ENCODE data around the gene KRTAP10-2.

KRTAP10-2 gene

DNA sequence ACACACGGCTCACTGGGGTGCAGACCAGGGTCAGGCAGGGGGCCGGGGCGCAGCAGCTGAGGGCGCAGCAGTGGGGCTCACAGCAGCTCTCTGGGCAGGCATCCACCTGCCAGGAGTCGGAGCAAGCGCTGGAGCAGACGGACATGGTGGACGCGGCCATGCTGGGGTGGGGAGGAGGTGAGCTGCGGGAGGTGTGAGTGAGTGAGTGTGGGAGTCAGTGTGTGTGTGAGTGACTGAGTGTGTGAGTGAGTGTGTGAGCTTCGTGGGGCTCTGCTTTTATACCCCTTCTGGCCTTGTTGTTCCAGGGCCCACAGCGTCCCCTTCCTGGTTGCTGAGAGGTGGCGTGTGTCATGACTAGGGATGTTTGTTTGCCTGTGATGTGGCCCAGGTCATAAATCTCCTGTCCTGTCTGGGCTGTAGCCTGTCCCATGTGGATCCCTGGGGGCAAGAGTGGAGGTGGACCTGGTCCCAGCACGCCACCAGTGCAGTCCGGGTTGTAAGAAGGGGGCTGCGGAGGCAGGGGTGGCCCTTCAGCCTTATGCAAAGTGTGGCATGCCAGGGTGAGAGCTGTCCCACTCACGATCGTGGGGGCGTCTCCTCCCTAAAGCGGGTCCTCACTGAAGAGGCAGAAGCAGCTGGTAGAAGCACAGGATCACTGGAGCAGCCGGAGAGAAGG lies 11.2 kb downstream of the KRTAP10-2 start, which contains the start of gene KRTAP10-1:
TSS of gene KRTAP10-1 (minus strand) at position 205 of the 676 bp plus-strand sequence. CDS start at position 160, 45 bp downstream.
- DNase-seq (ENCODE audit: low read depth): no peak

DNA sequence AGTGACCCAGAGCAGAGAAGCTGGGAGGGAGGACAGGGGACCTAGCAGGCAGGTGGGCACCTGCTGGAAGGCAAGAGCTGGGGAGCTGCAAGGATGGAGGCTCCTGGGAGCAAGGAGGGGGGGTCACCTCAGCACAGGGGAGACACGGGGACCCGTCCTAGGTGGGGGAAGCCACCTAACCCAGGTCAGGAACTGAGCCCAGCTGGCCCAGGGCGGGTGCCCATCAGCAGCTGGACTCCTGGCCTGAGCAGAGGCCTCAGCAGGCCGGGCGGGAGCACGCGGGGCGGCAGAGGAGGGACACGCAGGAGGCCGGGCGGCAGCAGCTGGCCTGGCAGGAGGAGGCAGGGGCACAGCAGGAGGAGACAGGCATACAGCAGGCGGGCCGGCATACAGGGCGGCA lies 12.3 kb downstream of the KRTAP10-2 start:
- DNase-seq (ENCODE audit: low read depth): no peak

DNA sequence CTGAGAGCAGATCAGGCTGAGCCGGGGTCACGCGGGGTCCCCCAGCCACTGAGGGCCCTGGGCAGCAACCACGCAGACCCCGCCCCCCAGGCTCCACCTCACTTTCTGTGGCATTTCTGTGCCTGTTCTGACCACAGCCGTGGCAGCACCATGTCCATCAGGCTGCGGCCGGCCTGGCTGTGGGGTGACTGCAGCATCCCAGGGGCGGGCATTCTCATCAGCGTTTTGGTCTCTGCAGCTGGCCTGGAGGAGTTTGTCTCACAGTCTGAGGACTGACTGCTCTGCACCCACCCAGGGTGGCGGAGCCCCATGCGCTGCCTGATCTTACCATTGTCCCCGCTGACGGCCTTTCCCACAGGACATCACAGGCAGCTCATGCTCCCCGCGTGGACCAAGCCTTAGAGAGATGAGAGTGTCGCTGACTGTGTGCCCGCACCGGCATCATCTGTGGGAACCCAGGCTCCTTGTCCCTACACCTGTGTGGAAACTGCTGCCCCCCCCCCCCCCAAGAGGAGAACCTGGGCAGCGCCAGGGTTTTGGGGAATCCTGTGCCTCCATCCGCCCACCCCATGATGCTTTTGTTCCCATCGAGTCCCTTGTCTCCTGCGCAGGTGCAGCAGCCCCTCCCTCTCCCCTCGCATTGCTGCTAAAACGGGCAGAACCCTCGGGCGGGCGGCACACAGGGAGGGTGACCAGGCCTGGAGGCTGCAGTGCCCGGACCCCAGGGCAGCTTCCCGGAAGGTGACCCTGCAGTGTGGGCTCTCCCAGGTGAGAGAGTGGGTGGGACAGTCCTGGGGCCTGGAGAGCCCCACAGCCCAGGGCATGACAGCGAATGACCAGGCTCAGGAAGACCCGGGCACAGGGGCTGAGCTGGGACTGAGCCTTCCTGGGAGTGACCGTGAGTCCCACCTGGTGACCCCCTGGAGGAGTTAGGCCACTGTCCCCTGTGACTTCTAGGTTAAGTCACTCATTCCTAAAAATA lies 13.1 kb downstream of the KRTAP10-2 start:
- DNase-seq (ENCODE audit: low read depth): no peak

DNA sequence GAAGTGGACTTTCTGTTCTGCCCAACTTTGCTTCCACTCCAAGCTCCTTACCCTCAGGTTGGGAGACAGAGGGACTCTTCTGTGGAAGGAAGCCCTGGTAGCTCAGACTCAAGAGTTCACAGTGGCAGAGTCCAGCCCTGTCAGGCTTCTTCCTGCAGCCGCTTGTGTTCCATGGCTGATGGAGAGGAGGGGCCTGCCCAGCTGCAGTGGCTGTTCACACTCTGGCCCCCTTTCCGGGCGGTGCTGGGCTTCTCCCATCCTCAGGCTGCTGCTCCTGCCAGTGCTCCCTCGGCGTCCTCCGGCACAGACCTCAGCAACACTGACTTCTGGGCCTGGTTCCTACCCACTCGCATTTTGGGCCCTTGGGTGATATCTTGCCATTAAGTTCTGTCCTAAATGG lies 15.3 kb downstream of the KRTAP10-2 start:
- DNase-seq (ENCODE audit: low read depth): no peak

DNA sequence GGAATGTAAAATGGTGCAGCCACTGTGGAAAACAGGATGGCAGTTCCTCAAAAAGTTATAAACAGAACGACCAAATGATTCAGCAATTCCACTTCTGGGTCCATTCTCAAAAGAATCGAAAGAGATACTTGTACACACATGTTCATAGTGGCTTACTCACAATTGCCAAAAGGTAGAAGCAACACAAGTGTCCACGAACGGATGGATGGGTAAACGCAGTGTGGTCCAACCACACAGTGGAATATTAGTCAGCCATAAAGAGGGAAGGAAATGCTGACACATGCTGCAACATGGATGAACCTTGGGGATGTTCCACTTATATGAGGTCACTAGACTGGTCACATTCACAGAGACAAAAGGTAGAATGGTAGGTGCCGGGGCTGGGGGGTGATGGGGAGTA lies 16.6 kb downstream of the KRTAP10-2 start:
- DNase-seq (ENCODE audit: low read depth): no peak

DNA sequence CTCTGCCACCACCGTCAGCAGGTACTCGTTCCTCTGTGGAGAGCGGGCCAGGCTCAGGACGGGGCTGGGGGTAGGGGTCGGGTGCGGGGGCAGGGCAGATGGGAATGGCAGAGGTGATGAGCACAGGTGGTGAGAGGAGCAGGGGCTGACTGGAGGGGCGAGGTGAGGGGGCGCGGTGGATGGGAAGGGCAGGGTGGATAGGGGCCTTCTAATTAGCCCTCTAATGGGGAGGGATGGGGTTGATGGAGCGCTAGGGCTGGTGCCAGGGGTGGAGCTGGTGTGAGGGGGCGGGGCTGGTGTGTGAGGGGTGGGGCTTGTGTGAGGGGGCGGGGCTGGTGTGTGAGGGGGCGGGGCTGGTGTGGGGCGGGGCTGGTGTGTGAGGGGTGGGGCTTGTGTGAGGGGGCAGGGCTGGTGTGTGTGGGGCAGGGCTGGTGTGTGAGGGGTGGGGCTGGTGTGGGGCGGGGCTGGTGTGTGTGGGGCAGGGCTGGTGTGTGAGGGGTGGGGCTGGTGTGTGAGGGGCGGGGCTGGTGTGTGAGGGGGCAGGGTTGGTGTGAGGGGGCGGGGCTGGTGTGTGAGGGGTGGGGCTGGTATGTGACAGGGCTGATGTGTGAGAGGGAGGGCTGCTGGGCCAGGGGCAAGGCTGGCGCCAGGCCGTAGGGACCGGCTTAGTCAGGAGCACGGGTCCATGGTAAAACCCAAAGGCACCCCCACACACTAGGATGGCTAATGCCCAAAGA lies 17.2 kb downstream of the KRTAP10-2 start:
- DNase-seq (ENCODE audit: low read depth): no peak

DNA sequence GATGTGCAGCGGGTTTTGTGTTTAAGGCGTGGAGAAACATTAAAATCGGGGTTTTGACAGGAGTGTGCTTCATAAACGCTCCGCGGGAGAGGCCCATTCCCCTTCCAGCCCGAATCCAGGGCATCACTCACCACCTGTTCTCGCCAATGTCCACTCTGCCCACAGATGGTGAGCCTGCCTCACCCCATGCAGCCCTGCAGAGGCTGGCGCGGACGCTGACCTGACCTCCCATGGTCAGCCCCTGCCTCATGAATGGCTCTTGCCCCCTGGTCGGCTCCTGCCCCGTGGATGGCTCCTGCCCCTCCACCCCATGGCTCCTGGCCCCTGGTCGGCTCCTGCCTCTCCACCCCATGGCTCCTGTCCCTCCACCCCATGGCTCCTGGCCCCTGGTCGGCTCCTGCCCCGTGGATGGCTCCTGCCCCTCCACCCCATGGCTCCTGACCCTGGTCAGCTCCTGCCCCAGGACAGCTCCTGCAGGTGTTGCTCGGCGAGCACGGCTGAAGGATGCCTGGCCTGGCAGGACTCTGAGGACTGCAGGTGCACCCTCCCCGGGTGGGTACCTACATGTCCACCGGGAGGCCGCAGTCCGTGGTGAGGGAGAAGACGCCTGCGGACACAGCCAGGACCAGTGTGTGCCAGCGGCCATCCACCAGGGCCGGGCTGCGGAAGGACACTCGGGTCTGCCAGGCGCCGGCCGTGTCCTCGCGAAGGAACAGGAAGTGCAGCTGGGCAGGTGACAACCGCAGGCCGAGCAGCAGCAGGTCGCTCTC lies 18.0 kb downstream of the KRTAP10-2 start:
- no peak for DNase-seq (ENCODE audit: low read depth)

DNA sequence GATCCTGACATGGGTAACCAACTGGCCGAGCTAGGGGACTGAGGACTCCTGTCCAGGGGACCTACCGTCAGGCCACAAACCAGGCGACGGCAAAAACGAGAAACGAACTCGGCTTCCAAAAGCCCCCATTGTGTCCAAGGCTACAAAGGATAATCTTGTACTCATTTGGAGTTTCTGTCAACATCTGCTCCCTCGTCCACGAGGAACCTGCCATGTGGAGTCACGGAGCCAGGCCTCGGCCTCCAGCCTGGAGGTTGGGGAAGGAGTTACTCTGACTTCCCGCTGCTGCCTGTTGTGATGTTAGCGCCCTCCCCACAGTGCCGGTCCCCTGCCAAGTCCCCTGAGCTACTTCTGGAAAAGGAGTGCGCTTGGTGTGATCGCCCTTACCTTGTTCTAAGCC lies 18.6 kb downstream of the KRTAP10-2 start:
- DNase-seq (ENCODE audit: low read depth): no peak

DNA sequence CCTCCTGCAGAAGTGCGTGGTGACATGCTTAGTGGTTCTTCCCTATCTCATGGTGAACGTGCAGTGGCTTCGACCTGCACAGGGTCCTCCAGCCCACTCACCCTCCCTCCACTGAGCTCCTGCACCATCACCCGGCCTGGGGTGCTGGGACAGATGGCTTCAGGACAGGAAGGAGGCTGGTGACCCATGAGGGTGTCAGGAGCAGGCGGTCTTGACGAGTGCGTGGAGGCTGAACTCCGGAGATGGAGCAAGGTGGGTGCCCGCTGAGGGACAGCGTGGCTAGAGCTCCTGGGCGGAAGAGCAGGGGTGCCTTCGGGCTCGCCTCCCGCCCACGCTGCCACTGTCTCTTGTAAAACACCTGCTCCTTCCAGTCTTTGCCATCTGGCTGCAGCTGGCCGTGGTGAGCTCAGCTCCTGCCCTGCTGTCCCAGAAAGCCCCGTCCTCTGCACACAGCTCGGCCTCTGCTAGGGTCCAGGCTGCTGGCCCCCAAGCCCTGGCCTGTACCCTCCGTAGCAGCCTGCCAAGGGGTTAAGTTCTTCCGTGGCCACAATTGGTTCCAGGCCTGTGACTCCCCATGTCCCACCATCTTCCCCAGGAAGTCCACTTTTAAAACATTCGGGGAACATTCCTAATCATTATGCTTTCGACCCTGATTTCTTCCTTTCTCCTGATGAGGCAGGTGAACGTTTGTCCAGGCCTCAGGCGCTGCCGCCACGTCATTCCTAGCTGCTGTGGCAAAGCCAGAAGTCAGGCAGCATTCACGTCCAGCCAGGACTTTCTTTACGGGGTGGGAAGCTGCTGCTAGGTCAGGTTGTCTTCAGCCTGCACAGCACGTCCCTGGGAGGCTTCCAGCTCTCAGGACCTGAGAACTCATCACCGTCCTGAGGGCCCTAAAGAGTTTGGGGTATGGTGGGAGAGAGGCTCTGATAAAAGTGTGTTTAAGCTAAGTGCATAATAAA lies 19.4 kb downstream of the KRTAP10-2 start:
- no peak for DNase-seq (ENCODE audit: low read depth)

DNA sequence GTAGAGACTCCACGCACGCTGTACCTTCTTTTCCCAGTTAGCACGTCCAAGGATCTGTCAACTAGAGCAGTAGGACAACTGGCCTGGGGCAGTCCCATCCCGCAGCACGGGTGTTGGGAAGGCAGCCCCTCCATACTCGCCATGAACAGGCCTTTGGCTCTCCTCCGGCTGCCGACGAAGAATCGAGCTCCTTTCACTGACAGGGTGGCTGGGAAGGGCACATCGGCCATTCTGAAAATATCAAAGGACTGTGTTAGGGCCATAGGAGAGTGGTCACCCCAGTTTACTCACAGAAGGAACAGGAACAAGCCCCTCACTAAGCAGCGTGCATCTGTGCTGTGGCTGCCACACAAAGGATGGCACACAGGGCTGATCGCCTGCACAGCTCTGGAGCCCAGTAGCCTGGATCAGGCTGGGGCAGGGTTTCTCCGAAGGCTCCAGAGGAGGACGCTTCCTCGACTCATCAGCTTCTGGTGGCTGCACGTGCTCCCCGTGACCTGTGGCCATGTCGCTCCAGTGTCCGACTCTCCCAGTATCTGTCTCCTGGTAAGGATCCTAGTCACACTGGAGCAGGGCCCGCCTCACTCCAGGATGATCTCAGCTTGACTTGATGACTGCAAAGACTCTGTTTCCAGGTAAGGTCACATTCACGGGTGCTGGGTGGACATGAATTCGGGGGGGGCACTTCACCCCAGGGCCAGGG lies 20.3 kb downstream of the KRTAP10-2 start:
- DNase-seq (ENCODE audit: low read depth): no peak

DNA sequence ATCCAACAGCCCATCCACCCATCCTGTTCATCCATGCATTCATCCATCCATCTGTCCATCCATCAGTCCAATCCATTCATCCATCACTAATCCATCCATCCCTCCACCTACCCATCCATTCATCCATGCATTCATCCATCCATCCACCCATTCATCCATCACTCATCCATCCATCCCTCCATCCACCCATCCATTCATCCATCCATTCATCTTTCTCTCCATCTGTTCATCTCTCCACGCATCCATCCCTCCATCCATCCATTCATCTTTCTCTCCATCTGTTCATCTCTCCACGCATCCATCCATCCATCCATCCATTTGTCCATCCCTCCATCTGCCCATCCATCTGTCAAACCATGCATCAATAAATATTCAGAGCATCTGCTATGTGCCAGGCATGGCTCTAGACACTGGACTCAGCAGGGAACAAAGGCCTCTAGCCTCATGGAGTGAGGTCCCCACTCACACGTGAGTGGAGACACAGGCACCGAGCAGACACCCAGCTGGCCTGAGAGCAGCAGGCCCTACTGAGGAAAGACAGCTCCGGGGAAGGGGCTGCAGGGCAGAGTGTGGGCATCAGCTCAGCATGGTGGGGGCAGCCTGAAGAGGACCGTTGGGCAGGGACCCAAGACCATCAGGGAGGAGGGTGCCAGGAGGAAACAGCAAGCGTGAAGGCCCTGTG lies 20.9 kb downstream of the KRTAP10-2 start:
- no peak for DNase-seq (ENCODE audit: low read depth)

DNA sequence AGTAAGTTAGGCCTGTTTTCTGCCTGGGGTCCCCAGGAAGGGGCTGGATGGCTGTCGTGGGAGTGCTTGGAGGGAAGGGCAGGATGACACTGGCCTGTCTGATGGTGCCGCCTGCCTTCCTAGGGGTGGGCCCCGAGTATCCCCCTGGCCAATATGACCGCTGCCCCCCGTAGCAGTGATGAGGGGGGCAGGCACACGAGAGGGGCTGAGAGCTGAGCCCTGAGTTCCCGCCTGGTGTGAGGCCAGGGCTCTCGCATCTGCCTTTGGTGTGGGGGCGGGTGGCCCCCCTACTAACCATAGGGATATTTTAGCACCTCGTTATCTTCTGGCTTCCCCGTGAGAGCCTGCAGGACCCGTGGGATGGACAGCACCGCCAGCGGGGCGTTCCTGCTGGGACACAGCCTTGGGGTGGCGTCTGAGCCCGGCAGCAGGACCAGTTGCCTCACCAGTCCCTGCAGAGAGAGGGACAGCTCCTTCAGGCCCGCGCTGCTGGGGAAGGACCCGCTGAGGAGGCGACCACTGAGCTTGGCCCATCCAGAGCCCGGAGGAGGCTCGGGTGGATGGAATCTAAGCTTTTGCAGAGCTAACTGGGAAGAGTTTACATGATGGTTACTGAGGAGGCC lies 21.7 kb downstream of the KRTAP10-2 start:
- no peak for DNase-seq (ENCODE audit: low read depth)

DNA sequence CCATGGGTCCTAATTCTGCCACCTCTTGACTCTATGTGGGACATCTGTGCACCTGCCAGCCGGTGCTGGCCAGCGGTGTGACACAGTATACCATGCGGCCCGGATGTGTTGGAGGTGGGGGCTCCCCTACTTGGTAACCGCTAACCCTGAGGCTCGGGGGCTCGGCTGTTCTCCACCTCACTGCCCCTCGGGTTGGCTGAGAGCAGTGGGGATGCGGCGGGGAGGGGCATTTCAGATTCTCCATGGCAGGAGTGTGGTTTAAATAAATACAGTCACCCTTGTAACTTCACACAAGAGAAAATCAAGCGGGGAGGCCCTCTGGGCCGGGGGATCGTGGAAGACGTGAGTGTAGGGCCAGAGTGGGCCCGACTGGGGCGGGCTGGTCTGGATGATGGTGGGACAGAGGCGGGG lies 22.3 kb downstream of the KRTAP10-2 start:
- no peak for DNase-seq (ENCODE audit: low read depth)

DNA sequence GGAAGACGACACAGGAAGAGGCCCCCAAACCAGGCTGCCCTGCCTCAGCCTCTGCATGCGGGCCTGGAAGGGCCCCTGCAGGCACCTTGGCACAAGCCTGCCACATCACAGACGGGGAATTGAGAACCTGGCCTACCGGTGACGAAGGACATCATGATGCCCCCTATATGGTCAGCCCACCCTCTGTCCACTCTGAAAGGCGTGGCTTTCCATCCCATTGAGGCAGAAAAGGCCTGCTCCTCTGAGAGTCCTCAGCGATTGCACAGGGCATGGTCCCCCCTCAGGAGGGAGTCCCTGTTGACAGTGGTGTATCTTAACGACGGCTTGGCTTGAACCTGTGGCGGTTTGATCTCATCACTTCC lies 22.7 kb downstream of the KRTAP10-2 start:
- DNase-seq (ENCODE audit: low read depth): no peak

DNA sequence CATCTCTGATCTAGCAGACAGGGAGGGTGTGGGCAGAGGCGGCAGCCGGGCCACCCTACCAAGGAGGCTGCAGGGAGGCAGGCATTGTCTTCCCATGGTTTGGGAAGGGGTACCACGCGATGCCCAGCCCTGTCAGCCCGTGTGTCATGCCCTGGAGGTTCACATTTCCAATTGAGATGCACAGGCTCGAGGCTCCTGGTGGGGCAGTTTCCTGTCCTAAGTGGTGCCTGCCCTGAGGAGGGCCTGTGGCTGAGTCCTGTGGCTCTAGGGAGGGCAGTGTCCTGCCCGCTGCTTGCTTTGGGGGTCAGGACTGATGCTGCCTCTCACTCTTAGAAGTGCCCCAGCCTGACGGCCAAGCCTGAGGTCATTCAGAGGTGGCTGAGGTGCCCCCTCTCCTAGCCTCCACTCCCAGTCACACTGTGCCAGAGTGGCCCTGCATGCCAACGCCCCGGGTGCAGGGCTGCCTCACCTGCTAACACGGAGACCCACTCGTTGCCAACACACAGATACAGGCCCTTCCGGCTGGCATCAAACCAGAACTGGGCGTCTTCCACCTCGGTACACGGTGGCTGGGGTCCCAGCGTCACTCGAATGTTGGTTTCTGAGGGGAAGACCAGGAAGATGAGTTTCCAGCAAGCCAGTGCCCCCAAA lies 23.2 kb downstream of the KRTAP10-2 start:
- no peak for DNase-seq (ENCODE audit: low read depth)

DNA sequence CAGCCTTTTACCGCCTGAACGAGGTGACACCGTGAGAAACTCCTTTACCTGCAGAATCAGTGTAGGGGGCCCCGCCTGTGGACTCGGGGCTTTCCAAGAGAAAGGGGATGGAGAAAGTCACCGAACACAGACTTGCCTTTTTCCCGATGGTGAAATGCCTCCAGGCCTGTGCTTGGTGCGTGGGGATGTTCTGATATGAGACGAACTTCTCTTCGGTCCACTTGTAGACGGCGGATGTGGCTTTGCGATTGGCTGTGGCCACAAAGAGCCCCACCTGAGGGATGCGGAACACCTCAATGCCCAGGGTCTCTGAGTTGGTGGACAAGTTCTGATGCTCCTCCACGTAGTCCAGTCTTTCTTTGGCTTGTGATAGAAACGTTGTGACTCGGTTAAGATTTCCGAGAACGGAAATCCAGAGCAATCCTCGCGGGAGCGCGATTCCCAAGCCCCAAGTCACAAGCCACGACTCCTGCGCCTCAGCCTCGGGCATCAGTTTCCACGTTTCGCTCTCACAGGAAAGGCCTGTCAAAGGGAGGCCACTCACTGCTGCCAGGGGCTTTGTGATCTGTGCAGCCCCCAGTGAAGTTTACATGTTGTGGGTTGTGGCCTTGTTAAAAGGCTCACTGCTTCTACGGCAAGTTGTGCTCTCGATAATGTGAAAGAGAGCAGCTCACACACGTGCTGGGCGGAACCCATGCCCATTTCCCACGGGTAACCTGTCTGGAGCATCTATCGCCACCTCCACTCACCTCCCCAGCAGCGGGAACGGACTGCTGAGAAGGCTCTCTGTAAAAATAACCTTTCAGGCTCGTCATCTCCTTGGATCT lies 23.9 kb downstream of the KRTAP10-2 start:
- no peak for DNase-seq (ENCODE audit: low read depth)
